ENCODE measurements around the gene EFEMP1.

EFEMP1 gene

GRCh38 chr2:55901322-55901721 is 22.3 kb downstream of the EFEMP1 start:
- no peak overlapping the region for H3K4me3 ChIP-seq (ENCODE audit: low read depth, low read length)

GRCh38 chr2:55899881-55900280 is 23.7 kb downstream of the EFEMP1 start:
- no peak overlapping the region for H3K4me3 ChIP-seq (ENCODE audit: low read depth, low read length)

- H3K4me3 ChIP-seq (ENCODE audit: low read depth, low read length), result no peak overlapping the region
Measured at GRCh38 chr2:55898386-55899040, 25.1 kb downstream of the EFEMP1 start.

- no peak overlapping the region for H3K4me3 ChIP-seq (ENCODE audit: low read depth, low read length)
Measured at GRCh38 chr2:55896633-55897032, 26.9 kb downstream of the EFEMP1 start.

- no peak overlapping the region for H3K4me3 ChIP-seq (ENCODE audit: low read depth, low read length)
Measured at GRCh38 chr2:55894720-55895119, 28.9 kb downstream of the EFEMP1 start.

- H3K4me3 ChIP-seq (ENCODE audit: low read depth, low read length), result no peak overlapping the region
Measured at GRCh38 chr2:55891671-55892094, 31.9 kb downstream of the EFEMP1 start.

GRCh38 chr2:55888936-55889335 is 34.6 kb downstream of the EFEMP1 start:
- no peak overlapping the region for H3K4me3 ChIP-seq (ENCODE audit: low read depth, low read length)

- H3K4me3 ChIP-seq (ENCODE audit: low read depth, low read length), result no peak overlapping the region
Measured at GRCh38 chr2:55887901-55888624, 35.5 kb downstream of the EFEMP1 start.

- H3K4me3 ChIP-seq (ENCODE audit: low read depth, low read length), result no peak overlapping the region
Measured at GRCh38 chr2:55887351-55887750, 36.2 kb downstream of the EFEMP1 start.

- no peak overlapping the region for H3K4me3 ChIP-seq (ENCODE audit: low read depth, low read length)
Measured at GRCh38 chr2:55885944-55886281, 37.7 kb downstream of the EFEMP1 start.

GRCh38 chr2:55885127-55885943 is 38.2 kb downstream of the EFEMP1 start:
- H3K4me3 ChIP-seq (ENCODE audit: low read depth, low read length), result no peak overlapping the region

GRCh38 chr2:55883829-55884228 is 39.8 kb downstream of the EFEMP1 start:
- H3K4me3 ChIP-seq (ENCODE audit: low read depth, low read length), result no peak overlapping the region

GRCh38 chr2:55883357-55883756 is 40.2 kb downstream of the EFEMP1 start:
- H3K4me3 ChIP-seq (ENCODE audit: low read depth, low read length), result no peak overlapping the region

GRCh38 chr2:55882954-55883353 is 40.6 kb downstream of the EFEMP1 start:
- no peak overlapping the region for H3K4me3 ChIP-seq (ENCODE audit: low read depth, low read length)

- H3K4me3 ChIP-seq (ENCODE audit: low read depth, low read length), result no peak overlapping the region
Measured at GRCh38 chr2:55880416-55881143, 43.0 kb downstream of the EFEMP1 start.

- no peak overlapping the region for H3K4me3 ChIP-seq (ENCODE audit: low read depth, low read length)
Measured at GRCh38 chr2:55879976-55880375, 43.6 kb downstream of the EFEMP1 start.

GRCh38 chr2:55877087-55877436 is 46.5 kb downstream of the EFEMP1 start:
- no peak overlapping the region for H3K4me3 ChIP-seq (ENCODE audit: low read depth, low read length)

- H3K4me3 ChIP-seq (ENCODE audit: low read depth, low read length), result no peak overlapping the region
Measured at GRCh38 chr2:55876429-55877086, 47.0 kb downstream of the EFEMP1 start.

GRCh38 chr2:55875434-55876135 is 48.0 kb downstream of the EFEMP1 start:
- H3K4me3 ChIP-seq (ENCODE audit: low read depth, low read length), result no peak overlapping the region

GRCh38 chr2:55874338-55874737 is 49.2 kb downstream of the EFEMP1 start:
- H3K4me3 ChIP-seq (ENCODE audit: low read depth, low read length), result no peak overlapping the region

Data from iPS-11a (cell line).